Pons (tissue), 1 donor: Measurements from ENCODE around the gene SCAP.
"Not testable (repeated sequence)": the region's sequence is repeated elsewhere in the genome, so short reads cannot be mapped to it uniquely, and the experiment has no call there.

Source experiments
- DNase-seq: peaks from one replicate; pipeline ENCODE4 v3.0.0-alpha.2; 2016; ENCODE audit warnings: low spot score

The SCAP gene

GRCh38 chr3:47394140-47394870, 81.4 kb downstream of the SCAP start:
- no peak for DNase-seq

- DNase-seq = no peak
Measured at GRCh38 chr3:47392933-47393332, 82.8 kb downstream of the SCAP start.

DNA sequence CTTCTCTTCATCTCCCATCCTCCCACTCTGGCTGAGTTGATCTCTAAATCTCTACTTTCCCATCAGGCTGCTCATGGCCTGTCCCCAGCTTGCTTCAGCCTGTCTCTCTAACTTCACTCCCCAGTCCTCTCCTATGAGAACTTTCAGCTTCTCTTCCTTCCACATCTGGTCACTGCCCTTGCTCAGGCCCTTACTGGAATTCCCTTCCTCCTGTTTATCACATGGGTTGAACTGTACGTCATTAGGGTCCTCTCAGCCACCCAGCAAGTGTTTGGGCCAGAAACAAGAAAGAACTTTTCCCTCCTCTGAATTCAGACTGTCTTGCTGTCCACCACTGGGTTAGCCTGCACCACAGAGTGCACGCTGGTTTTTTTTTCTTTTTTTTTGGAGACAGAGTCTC, 89.9 kb downstream of the SCAP start:
- DNase-seq = no peak

DNA sequence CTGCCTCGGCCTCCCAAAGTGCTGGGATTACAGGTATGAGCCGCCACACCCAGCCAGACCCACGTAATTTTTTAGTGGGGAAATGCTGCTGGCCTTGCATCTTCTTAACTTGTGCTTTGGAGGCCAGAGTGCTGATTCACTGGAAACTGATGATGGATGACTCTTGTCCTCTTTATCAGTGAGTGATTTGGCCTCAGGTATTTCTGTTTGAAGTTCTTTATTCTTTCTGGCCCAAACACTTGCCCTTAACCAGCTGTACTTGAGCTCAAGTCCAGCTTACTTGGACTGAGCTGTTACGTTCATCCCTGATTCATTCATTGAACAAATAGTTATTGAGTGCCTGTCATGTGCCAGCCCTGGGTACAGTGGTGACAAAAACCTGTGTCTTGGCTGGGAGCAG, 90.7 kb downstream of the SCAP start:
- no peak for DNase-seq

DNA sequence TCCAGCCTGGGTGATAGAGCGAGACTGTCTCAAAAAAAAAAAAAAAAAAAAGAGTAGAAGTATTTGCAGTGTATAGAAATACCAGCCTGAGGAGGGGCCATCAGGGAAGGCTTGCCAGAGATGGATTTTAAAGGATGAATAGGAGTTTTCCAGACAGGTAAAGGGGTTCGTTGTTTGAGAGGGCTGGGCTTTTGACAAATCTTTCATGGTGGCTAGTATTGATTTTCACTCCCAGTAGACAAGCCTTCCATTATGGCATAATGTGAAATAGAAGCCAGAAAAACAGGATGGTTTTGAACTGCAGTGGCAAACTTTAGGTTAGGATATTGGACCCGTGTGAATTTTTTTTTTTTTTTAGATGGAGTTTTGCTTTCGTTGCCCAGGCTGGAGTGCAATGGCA, 91.3 kb downstream of the SCAP start:
- DNase-seq = no peak

DNA sequence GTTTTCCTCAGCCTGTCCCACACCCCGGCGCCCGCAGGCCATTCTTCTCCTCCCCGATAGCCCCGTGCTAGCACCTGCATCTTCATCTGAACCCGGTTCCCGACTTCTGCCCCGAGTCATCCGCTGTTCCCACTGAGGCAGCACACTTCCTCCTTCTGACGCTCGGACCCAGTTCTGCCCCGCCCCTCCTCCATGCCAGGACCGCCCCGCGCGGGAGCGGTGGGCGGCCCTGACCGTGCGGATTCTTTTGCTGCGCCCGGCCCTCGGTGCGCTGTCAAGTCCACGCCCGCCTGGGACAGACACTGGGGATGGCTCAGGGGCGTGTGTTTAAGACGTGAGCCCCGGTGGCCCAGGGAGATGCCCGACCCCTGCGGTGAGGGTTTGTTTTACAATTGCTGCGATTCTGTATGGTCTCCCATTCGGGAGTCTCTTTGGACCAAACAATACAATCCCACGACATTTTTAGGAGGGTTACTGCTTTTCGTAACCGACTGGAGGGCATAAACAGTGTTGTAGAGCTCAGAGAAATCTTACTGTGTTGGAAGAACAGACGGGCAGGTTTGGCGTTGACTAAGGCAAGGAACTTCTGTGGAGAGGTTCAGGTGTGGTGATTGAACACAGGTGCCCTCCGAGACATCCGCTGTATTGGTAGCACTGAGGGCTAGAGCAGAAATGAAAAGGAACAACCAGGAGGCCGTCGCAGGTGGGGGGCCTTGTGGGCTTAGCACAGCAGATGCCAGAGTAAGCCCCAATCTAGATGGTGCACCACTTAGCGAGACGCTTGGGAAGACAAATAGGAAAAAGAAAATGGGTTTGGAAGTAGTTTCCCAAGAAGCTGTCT, 94.2 kb downstream of the SCAP start:
- DNase-seq = peak; percentile 70

DNA sequence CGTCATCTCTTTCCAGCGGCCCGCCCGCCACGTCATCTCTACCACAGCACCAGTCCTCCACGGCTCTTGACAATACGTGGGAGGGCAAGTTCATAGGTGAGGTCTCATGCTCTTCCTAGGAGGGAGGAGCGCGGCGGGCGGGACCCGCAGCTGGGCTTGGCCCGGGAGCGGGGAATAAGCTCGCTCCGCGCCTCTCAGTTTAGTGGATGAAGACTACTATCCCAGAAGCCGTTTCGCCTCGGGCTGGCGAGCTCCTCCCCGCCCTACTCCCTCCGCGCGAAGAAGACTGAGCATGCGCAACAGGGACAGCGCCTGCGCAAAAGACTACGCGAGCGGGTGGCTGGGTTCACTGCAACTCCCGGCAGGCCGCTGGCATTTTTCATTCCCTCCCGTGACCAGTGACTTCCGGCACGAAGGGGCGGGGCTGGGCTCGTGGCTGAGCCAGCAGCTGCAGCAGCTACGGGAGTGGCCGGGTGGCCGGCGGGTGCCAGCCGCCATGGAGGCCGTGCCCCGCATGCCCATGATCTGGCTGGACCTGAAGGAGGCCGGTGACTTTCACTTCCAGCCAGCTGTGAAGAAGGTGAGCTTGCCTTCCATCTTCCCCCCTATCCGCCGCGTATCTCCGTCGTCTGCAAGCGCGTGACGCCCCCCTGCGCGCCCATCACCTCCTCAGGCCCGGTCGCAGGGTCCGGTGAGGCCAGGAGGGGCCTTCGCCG, 95.0 kb downstream of the SCAP start, which contains the start of gene PTPN23:
Gene PTPN23, plus strand, starts transcription at position 421 of the 716 bp plus-strand sequence. Its CDS starts 76 bp downstream, at position 497.
- peak; percentile 98 for DNase-seq

- no peak for DNase-seq
Measured at GRCh38 chr3:47380026-47380600, 95.6 kb downstream of the SCAP start.

DNA sequence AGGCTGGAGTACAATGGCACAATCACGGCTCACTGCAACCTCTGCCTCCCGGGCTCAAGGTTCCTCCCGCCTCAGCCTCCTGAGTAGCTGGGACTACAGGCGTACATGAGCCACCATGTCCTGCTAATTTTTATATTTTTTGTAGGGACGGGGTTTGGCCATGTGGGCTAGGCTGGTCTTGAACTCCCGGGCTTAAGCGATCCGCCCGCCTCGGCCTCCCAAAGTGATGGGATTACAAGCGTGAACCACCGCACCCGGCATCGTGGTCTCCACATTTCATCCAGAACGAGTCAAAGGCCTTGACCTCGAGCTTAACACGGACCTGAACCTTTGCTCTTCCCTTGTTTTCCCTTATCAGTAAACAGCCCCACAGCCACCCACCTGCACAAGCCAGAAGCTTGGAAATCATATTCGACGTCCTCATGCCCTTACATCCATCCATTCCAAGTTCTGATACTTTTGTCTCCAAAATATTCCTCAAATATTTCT, 96.3 kb downstream of the SCAP start:
- DNase-seq = no peak

DNA sequence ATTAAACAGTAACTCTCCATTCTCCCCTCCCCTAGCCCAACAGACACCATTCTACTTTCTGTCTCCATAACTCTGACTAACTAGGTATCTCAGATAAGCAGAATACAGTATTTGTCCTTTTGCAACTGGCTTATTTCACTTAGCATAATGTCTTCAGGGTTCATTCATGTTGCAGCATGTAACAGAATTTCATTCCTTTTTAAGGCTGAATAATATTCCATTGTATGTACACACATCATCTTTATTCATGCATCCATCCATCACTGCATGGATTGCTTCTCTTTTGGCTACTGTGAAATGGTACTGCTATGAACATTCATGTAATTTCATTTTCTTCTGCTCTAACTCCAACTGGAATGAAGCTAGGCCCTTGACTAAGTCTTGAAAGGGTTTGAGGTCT, 96.9 kb downstream of the SCAP start:
- DNase-seq = no peak

GRCh38 chr3:47377186-47377585, 98.6 kb downstream of the SCAP start:
- no peak for DNase-seq

GRCh38 chr3:47376393-47376792, 99.3 kb downstream of the SCAP start:
- no peak for DNase-seq

GRCh38 chr3:47374587-47374986, 101.2 kb downstream of the SCAP start:
- DNase-seq = no peak

DNA sequence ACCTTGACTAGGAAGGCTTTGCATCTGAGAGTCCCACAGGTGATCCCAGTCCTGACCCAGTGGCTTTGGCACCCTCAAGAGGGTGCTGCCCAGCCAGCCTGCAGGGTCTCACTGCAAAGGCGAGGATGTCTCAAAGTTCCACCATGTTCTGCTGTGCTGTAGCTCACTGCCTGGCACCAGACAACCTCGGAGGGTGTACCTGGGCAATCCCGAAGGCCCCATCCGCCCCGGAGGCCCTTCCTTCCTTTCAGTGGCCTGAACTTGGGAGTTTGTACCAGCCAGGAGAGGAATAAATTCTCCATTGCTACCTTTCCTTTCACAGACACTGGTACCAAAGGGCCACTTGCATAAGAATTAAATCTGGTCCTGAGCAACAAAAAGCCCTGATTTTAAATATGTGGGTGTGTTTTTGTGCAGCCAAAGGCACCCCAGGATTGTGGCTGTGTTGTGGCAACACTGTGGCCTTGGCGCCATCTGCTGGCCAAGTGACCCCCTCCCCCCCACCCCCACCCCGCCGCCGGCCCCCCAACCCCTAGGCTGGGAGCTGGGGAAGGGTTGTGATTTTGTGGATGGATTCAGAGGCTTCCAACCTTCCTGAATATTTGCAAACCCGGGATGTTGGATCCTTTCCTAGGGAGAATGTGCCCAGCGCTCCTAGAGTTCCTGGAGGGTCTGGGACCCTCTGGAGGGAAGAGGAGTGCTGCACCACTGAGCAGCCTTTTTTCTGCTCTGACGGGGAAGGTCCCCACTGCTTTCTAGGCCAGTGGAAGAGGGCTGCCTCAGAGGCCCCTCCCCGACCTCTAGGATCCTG, 104.6 kb downstream of the SCAP start:
- no peak for DNase-seq

DNA sequence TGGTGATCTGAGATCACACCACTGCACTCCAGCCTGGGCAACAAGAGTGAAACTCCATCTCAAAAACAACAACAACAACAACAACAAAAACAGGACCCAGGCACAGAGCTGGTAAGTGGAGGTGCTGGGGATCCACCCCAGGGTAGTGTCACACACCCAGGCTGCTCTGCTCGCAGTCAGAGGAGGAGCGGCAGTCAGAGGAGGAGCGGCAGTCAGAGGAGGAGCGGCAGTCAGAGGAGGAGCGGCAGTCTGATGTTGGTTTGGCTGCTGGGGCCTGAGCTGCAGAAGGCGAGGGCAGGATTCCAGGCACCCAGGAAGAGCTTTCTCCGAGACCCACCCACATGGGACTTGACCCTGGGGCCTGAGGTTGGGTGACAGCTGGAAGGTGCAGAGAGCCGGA, 105.7 kb downstream of the SCAP start:
- DNase-seq = not testable (repeated sequence)

DNA sequence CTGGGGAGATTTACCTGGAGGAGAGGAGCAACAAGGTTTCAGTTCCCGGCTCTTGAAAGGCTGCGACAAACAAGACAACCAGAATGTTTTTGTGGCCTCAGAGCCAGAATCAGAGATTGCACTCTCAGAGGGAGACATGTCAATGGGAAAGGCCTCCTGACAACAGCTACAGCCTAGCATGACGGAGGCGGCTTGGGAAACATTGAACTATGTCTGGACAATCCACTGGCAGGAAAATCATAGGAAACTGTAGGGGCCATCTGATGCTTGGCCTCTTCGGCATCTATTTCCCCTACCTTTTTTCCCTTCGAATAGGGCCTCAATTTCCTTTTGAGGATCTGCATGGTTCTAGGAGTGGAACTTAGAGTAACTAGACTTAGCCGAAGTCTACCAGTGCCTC, 108.1 kb downstream of the SCAP start:
- no peak for DNase-seq

DNA sequence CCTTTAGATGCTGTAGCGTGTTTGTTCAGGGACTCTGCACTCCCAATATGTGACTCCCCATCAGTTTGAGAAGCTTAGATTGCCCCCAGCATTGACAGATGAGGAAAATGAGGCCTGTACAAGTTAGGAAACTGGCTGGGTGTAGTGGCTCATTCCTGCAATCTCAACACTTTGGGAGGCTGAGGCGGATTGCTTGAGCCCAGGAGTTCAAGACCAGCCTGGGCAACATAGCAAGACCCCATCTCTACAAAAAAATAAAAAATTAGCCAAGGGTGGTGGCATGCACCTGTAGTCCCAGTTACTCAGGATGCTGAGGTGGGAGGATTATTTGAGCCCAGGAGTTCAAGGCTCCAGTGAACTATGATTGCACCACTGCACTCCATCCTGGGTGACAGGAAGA, 108.9 kb downstream of the SCAP start:
- DNase-seq = no peak

GRCh38 chr3:47365213-47366153, 110.3 kb downstream of the SCAP start:
- DNase-seq = no peak
